ENCODE results near the gene AKR7A2. TPM values are rescaled to one million over a fixed set of nuclear protein-coding genes. Genes with fewer than 3 reads are reported as not detected.
"Not testable (repeated sequence)": the region's sequence is repeated elsewhere in the genome, so short reads cannot be mapped to it uniquely, and the experiment has no call there.

AKR7A2 gene
- polyA plus RNA-seq, 1 experiment: 47.5 TPM

DNA sequence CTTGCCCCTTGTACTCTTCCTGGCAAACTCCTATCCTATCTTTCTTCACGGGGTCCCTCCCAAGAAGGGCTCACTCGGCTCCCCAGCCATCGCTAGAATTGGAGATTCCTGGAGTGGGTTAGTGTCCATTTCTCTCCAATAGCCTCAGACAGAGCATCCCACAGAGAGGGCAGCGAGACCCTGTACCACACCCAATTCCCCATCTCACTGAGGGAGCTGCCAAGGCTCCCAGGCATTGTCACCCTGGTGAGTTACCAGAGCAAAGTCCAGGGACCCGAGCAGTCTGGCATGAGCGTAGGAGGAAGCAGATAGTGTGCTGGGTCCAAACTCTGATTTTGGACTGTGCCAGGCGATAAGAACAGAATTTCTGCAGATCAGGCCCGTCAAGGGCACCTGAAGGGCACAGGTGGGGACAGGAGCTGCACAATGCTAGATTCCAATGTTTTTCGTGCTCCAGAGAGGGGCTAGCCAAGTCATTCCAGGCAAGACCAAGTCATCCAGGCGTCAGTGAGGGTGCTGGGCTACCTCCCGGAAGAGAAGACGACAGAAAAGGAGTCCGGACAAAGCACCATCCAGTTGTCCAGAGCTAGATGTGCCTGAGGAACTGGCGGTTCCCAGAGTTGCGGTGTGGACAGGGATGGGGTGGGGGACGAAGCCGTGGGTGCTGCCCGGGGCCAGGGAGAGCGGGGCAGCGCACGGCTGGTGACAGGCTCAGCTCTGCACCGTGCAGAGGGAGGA is 38.7 kb downstream of the AKR7A2 start:
- ChIA-PET CTCF (no interaction called here), POLR2A (interaction anchor here (0.7 kb wide), 1 partner anchor 39 kb away, joined by 4 read pairs; the partner anchor contains the start of gene SLC66A1)
- no peak for DNase-seq (ENCODE audit: low read depth, low spot score)
- peaks cover 13% of the 10 kb centered on the region for H3K9me3 ChIP-seq (ENCODE audit: control insufficient read depth, insufficient read depth, low read length)
- H3K4me3 ChIP-seq (ENCODE audit: low read depth, low read length): no peak overlapping the region
- TF ChIP-seq CTCF (IDR thresholded peaks at IDR 0.05; ENCODE audit: low read depth, low read length): no peak
- no peak overlapping the region for H3K27ac ChIP-seq (ENCODE audit: low read depth, low read length)
- no peaks in the 10 kb centered on the region for H3K27me3 ChIP-seq (ENCODE audit: control insufficient read depth, insufficient read depth, low read length)

- POLR2A ChIA-PET: no interaction called here
- no peak for TF ChIP-seq CTCF (IDR thresholded peaks at IDR 0.05; ENCODE audit: low read depth, low read length)
- Histone ChIP-seq H3K4me3 (ENCODE audit: low read depth, low read length) (no peak overlapping the region), H3K9me3 (ENCODE audit: control insufficient read depth, insufficient read depth, low read length) (peaks cover 10% of the 10 kb centered on the region), H3K27me3 (ENCODE audit: control insufficient read depth, insufficient read depth, low read length) (no peaks in the 10 kb centered on the region), H3K27ac (ENCODE audit: low read depth, low read length) (no peak overlapping the region)
- CTCF ChIA-PET: interaction anchor here (0.7 kb wide), 1 partner anchor 19 kb away, joined by 3 read pairs; no protein-coding TSS in a partner anchor
- no peak for DNase-seq (ENCODE audit: low read depth, low spot score)
Observed at GRCh38 chr1:19272064-19272463, 39.9 kb downstream of the AKR7A2 start.

- DNase-seq (ENCODE audit: low read depth, low spot score); POLR2A ChIA-PET; H3K4me3 ChIP-seq (ENCODE audit: low read depth, low read length); H3K27ac ChIP-seq (ENCODE audit: low read depth, low read length); CTCF ChIA-PET; H3K27me3 ChIP-seq (ENCODE audit: control insufficient read depth, insufficient read depth, low read length): not testable (repeated sequence)
- peaks cover 10% of the 10 kb centered on the region for H3K9me3 ChIP-seq (ENCODE audit: control insufficient read depth, insufficient read depth, low read length)
Observed at GRCh38 chr1:19270343-19270730, 41.6 kb downstream of the AKR7A2 start.

DNA sequence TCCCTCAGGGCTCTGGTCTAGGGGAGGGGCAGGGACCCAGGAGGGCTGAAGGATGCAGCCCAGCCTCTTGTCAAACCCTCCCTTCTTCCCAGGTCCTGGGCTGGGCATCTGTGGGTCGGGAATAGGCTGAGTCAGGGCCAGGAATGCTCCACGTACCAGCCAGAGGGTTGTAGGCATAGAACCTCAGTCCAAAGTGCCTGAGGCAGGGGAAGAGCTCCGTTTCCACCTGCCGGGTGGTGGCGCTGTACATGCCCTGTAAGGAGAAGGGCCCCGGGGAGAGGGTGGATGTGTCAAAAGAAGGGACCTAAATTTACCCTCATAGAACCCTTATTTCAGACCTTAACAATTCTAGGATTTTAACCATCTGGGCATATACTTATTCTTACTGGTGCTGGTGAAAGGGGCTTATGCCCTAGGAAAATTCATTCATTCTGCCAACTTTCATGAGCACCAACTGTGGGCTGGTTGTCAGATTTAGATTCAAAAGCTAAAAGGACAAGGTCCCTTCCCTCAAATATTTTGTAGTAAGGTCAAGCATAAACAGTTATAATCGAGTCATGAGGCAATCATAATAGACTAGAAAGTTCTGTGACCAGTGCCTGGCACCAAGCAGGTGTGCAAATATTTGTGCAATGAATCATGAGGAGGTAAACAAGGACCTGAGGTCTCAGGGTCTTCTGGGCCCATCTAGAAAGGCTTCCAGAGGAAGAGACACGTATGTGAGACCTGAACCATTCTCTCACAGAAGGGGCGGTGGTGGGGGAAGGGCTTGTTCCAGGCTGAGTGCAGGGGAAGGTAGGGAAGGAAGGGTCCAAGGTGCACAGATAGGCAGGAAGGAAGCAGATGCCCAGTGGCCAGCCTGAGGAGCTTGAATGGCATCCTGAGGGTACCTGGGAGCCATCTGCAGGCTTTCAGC is 42.3 kb downstream of the AKR7A2 start:
- H3K9me3 ChIP-seq (ENCODE audit: control insufficient read depth, insufficient read depth, low read length); POLR2A ChIA-PET; DNase-seq (ENCODE audit: low read depth, low spot score); H3K27me3 ChIP-seq (ENCODE audit: control insufficient read depth, insufficient read depth, low read length); CTCF ChIA-PET; H3K27ac ChIP-seq (ENCODE audit: low read depth, low read length); H3K4me3 ChIP-seq (ENCODE audit: low read depth, low read length): not testable (repeated sequence)
- TF ChIP-seq CTCF (IDR thresholded peaks at IDR 0.05; ENCODE audit: low read depth, low read length): 0 out of 2 replicates have a peak, but pooled peaks have one; percentile 3

DNA sequence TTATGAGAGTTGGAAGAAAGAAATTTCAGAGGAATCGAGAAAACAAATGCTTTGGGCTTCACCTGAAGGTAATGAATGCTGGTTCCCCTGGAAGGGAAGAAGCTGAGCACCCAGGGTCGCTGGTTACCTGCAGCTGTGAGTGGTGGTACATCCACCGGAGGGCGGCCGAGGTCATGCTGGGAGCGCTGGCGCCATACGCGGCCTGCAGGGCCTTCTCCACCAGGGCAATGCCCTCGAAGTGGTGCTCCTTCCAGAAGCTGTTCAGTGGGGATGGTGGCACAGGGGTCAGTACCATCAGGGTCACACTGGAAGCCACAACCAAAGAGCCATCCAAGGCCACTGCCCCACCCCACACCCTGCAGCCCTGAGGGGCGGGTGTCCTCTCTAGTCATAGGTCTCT is 43.5 kb downstream of the AKR7A2 start:
- POLR2A ChIA-PET: no interaction called here
- DNase-seq (ENCODE audit: low read depth, low spot score): no peak
- Histone ChIP-seq H3K9me3 (ENCODE audit: control insufficient read depth, insufficient read depth, low read length) (no peaks in the 10 kb centered on the region), H3K27me3 (ENCODE audit: control insufficient read depth, insufficient read depth, low read length) (no peaks in the 10 kb centered on the region), H3K4me3 (ENCODE audit: low read depth, low read length) (no peak overlapping the region), H3K27ac (ENCODE audit: low read depth, low read length) (no peak overlapping the region)
- no peak for TF ChIP-seq CTCF (IDR thresholded peaks at IDR 0.05; ENCODE audit: low read depth, low read length)
- CTCF ChIA-PET: interaction anchor here (0.8 kb wide), 1 partner anchor 384 kb away, joined by 3 read pairs; no protein-coding TSS in a partner anchor
